GM12872 (cell line): ENCODE results near the gene TREML1.

Experiments used
- TF ChIP-seq, protein P1 (sequence below): IDR thresholded peaks from 3 replicates; pipeline ENCODE4 v1.5.1; 2011; ENCODE audit warnings: low read depth, mild to moderate bottlenecking, low read length, moderate library complexity; ENCODE audit not compliant: insufficient read depth

The TREML1 gene

DNA sequence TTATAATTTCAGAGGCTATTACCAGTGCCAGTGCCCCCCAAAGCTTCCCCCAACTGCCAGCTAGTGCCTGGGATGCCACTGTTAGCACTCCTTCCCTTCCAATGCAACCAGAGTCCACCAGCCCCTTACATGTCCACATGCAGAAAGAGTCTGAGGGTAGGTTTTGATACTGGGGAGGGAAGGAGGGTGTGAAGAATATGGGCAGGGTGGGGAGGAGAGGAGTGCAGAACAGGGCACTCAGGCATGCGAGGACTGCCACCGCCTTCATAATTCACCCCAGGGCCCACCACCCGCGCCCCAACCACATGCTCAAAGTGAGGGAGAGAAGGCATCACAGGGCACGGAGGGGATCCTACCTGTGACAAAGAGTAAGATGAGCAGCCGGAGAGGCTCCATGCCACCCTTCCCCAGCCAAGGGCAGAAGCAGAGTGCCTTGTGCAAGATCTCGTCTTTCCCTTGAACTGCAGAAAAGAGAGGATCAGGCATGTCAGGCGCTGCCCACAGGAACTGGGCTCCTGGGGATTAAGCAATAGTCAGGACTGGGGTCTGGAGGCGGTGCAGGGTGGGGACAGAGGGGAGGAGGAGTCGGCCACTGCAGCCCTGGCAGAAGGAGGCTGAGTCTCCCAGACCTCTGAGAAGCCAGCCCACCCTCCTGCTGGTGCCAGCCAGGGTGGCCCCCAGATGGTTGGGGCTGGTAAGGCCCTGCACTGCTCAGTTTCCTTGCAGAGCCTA, 8.7 kb upstream of the TREML1 start, which contains the start of gene TREM2:
Gene TREM2, minus strand, starts transcription at position 430 of the 732 bp plus-strand sequence. Its CDS starts 34 bp downstream, at position 396.
- TF ChIP-seq, protein P1, sequence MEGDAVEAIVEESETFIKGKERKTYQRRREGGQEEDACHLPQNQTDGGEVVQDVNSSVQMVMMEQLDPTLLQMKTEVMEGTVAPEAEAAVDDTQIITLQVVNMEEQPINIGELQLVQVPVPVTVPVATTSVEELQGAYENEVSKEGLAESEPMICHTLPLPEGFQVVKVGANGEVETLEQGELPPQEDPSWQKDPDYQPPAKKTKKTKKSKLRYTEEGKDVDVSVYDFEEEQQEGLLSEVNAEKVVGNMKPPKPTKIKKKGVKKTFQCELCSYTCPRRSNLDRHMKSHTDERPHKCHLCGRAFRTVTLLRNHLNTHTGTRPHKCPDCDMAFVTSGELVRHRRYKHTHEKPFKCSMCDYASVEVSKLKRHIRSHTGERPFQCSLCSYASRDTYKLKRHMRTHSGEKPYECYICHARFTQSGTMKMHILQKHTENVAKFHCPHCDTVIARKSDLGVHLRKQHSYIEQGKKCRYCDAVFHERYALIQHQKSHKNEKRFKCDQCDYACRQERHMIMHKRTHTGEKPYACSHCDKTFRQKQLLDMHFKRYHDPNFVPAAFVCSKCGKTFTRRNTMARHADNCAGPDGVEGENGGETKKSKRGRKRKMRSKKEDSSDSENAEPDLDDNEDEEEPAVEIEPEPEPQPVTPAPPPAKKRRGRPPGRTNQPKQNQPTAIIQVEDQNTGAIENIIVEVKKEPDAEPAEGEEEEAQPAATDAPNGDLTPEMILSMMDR = no peak

DNA sequence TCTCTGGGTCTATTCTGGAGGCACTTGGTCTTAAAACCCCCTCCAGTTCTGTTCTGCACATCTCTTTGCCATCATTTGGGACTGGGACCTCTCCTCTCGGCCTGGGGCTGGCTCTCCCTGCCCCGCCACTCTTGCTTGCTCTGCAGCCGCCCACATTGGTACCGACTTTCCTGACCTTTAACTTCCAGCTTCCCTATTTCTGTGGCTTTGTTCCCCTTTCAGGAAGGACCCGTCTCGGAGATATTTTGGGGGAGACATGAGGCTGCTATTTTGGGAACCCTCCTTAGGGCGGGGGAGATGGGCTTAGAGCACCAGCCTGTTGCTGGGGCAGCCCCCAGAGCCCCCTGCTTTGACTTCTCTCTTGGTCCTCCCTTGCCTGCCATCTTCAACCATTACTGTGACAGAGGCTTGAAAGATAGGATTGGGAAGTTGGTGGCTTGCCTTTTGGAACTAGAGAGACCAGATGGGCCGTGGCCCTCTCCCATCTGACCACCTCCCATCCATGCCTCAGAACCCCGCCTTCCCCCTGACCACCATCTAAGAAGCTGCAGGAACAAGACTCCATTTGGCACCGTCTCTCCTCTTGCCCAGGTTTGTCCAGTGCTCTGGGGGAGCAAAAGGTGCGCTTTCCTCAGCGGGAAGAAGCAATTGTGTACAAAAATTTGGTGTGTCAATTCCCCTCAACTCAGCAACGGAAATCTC, 7.9 kb upstream of the TREML1 start:
- TF ChIP-seq, protein P1 = no peak

DNA sequence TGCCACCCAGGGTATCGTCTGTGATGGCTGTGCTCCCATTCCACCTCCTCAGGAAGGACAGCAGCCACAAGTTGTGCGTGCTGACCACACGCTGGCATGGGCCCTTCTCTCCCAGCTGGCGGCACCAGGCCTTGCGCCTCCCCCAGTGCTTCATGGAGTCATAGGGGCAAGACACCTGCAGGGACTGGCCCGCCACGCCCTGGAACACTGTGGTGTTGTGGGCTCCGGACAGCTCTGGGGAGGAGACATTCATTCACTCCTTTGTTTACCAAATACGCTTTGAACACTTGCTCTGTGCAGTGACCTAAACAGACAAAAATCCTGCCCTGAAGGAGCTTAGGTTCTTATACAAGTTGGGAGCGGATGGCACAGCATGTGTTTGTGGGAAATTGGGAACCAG, 7.2 kb upstream of the TREML1 start:
- TF ChIP-seq, protein P1 = no peak

DNA sequence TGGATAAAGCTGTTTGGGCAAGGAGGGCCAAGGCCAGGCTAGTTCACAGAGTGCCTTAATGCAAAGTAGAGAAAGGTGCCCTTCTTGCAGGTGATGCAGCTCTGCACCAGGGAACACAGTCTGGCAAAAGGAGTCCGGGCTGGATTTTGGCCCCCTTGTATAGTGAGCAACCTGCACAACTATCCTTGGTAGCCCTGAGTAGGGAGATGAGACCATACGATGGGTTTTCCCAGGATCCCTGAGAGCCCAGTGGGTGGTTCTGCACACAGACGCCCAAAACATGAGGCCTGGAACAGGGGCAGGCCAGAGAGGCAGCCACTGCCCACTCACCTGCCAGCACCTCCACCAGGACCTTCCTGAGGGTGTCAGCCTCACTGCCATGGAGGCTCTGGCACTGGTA, 6.8 kb upstream of the TREML1 start:
- TF ChIP-seq, protein P1 = no peak

GRCh38 chr6:41159415-41160082, 5.4 kb upstream of the TREML1 start:
- TF ChIP-seq, protein P1 = no peak

- TF ChIP-seq, protein P1 = no peak
Measured at GRCh38 chr6:41157323-41157722, 3.2 kb upstream of the TREML1 start.

- TF ChIP-seq, protein P1 = no peak
Measured at GRCh38 chr6:41156771-41157170, 2.6 kb upstream of the TREML1 start.
